ENCODE results near the gene CTCF.

DNA sequence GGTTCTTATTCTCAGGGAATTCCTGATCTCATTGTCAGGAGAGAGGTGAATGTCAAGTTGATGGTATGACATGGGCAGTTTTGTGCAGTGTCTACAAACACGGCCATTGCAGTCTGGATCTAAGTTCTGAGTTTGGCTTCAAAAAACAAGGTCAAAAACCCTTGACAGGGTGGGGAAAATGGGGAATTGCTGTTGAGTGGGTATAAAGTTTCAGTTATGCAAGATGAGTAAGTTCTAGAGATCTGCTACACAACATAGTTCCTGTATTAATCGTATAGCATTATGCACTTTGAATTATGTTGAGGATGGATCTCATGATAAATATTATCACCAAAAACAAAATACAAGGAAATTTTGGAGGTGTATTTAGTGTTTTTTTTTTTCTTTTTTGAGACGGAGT, 46.0 kb downstream of the CTCF start:
- TF ChIP-seq SIN3A (IDR thresholded peaks at IDR 0.05; ENCODE audit: low read depth, low read length) (no peak), POLR2A (IDR thresholded peaks at IDR 0.05; ENCODE audit: low read depth, low read length) (no peak), NR2C2 (IDR thresholded peaks at IDR 0.05; ENCODE audit: borderline replicate concordance, control insufficient read depth, insufficient read length, low read depth) (no peak), ATF7 (IDR thresholded peaks at IDR 0.05; ENCODE audit: low read depth) (no peak), HDGF (IDR thresholded peaks at IDR 0.05) (no peak), RFX5 (IDR thresholded peaks at IDR 0.05; ENCODE audit: low read depth, low read length) (no peak), PAX8 (IDR thresholded peaks at IDR 0.05) (no peak)
- TF ChIP-seq, protein P1, sequence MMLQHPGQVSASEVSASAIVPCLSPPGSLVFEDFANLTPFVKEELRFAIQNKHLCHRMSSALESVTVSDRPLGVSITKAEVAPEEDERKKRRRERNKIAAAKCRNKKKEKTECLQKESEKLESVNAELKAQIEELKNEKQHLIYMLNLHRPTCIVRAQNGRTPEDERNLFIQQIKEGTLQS (IDR thresholded peaks at IDR 0.05; ENCODE audit: borderline replicate concordance, extremely low read depth, low read depth, low read length) = no peak
- TF ChIP-seq, protein P2, sequence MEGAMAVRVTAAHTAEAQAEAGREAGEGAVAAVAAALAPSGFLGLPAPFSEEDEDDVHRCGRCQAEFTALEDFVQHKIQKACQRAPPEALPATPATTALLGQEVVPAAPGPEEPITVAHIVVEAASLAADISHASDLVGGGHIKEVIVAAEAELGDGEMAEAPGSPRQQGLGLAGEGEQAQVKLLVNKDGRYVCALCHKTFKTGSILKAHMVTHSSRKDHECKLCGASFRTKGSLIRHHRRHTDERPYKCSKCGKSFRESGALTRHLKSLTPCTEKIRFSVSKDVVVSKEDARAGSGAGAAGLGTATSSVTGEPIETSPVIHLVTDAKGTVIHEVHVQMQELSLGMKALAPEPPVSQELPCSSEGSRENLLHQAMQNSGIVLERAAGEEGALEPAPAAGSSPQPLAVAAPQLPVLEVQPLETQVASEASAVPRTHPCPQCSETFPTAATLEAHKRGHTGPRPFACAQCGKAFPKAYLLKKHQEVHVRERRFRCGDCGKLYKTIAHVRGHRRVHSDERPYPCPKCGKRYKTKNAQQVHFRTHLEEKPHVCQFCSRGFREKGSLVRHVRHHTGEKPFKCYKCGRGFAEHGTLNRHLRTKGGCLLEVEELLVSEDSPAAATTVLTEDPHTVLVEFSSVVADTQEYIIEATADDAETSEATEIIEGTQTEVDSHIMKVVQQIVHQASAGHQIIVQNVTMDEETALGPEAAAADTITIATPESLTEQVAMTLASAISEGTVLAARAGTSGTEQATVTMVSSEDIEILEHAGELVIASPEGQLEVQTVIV (IDR thresholded peaks at IDR 0.05; ENCODE audit: borderline replicate concordance, partially characterized antibody) = no peak
- TF ChIP-seq, protein P3, sequence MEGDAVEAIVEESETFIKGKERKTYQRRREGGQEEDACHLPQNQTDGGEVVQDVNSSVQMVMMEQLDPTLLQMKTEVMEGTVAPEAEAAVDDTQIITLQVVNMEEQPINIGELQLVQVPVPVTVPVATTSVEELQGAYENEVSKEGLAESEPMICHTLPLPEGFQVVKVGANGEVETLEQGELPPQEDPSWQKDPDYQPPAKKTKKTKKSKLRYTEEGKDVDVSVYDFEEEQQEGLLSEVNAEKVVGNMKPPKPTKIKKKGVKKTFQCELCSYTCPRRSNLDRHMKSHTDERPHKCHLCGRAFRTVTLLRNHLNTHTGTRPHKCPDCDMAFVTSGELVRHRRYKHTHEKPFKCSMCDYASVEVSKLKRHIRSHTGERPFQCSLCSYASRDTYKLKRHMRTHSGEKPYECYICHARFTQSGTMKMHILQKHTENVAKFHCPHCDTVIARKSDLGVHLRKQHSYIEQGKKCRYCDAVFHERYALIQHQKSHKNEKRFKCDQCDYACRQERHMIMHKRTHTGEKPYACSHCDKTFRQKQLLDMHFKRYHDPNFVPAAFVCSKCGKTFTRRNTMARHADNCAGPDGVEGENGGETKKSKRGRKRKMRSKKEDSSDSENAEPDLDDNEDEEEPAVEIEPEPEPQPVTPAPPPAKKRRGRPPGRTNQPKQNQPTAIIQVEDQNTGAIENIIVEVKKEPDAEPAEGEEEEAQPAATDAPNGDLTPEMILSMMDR (IDR thresholded peaks at IDR 0.05 in 2 of 3, conservative IDR thresholded peaks at IDR 0.05 in 1 of 3; ENCODE audit: control insufficient read depth in 2 of 3, extremely low read depth in 1 of 3, insufficient read depth in 1 of 3, low read depth in 3 of 3, low read length in 3 of 3) = no peak
